Measurements from ENCODE around the gene LRRC14B. TPM values are rescaled to one million over a fixed set of nuclear protein-coding genes. Genes with fewer than 3 reads are reported as not detected.

LRRC14B gene
- total and polyA plus RNA-seq, 2 experiments from 2014 or later = not detected

DNA sequence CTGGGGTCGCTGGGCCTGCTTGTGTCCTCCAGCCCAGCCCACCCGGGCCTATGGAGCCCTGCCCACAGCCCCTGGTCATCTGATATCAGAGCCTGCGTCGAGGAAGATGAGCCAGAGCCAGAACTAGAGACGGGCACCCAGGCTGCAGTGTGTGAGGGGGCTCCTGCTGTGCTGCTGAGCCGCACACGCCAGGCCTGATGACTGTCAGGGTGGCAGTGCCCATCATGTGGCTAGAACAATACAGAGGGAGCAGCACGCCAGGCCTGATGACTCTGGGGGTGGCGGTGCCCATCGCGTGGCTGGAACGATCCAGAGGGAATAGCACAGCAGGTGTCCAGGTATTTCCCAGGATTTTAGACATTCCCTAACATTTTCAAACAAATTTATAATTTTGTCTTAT, 9.2 kb upstream of the LRRC14B start:
- no peak overlapping the region for H3K4me2 ChIP-seq (ENCODE audit: unreplicated experiment)
- H3K27ac ChIP-seq = no peak overlapping the region
- no peak overlapping the region for H2AFZ ChIP-seq
- no peaks in the 10 kb centered on the region for H3K36me3 ChIP-seq (ENCODE audit: low read depth)
- in situ Hi-C loops (cut with MboI) = no loop called here
- TF ChIP-seq EZH2 (IDR thresholded peaks at IDR 0.05; ENCODE audit: insufficient read depth, poor library complexity, severe bottlenecking) (no peak), EZH2phosphoT487 (IDR thresholded peaks at IDR 0.05; ENCODE audit: insufficient read depth, low read depth) (no peak)
- DNase-seq = no peak
- peaks cover 2% of the 10 kb centered on the region; the same call in 1 of the 2 replicates for H3K27me3 ChIP-seq (replicated peaks; ENCODE audit: insufficient read depth)
- H3K9me3 ChIP-seq (ENCODE audit: low read depth) = no peaks in the 10 kb centered on the region
- 83 to 88% methylated on average over 12 of the region's 12 CpGs for WGBS, 2 experiments (ENCODE audit: low coverage in 1 of 2, low lambda C conversion rate in 2 of 2, missing lambda C conversion rate in 2 of 2)
- no peaks in the 10 kb centered on the region for H3K9me2 ChIP-seq (ENCODE audit: insufficient read depth)
- H3K9ac ChIP-seq = no peak overlapping the region
- H3F3A ChIP-seq (ENCODE audit: insufficient read depth) = no peaks in the 10 kb centered on the region
- no peaks in the 10 kb centered on the region for H3K79me2 ChIP-seq (ENCODE audit: insufficient read depth)
- H3K4me3 ChIP-seq = no peak overlapping the region
- H3K4me1 ChIP-seq (ENCODE audit: insufficient read depth) = peaks cover 4% of the 10 kb centered on the region; the same call in 1 of the 2 replicates
- H4K20me1 ChIP-seq (ENCODE audit: insufficient read depth) = no peaks in the 10 kb centered on the region

DNA sequence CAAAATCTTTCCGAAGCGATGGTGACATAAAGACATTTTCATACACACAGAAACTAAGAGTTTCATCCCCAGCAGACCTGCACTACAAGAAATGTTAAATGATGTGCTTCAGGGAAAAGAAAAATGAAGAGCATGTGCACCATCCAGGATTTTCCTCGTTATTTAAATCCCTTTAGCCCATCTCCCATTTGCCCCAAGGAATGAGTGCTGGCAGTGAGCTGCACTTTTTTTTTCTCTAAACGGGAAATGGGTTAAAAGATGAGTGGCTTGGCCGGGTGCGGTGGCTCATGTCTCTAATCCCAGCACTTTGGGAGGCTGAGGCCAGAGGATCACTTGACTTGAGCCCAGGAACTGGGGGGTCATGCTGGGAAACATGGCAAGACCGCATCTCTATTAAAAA, 6.8 kb upstream of the LRRC14B start:
- peaks cover 4% of the 10 kb centered on the region; the same call in 1 of the 2 replicates for H3K4me1 ChIP-seq (ENCODE audit: insufficient read depth)
- no peak overlapping the region for H3K4me3 ChIP-seq
- H3K9me3 ChIP-seq (ENCODE audit: low read depth) = no peaks in the 10 kb centered on the region
- no peaks in the 10 kb centered on the region for H3F3A ChIP-seq (ENCODE audit: insufficient read depth)
- in situ Hi-C loops (cut with MboI) = no loop called here
- no peak overlapping the region for H2AFZ ChIP-seq
- DNase-seq = no peak
- H3K36me3 ChIP-seq (ENCODE audit: low read depth) = no peaks in the 10 kb centered on the region
- no peak overlapping the region for H3K27ac ChIP-seq
- H3K4me2 ChIP-seq (ENCODE audit: unreplicated experiment) = no peak overlapping the region
- H3K9ac ChIP-seq = no peak overlapping the region
- no peaks in the 10 kb centered on the region for H3K27me3 ChIP-seq (replicated peaks; ENCODE audit: insufficient read depth)
- no peaks in the 10 kb centered on the region for H3K79me2 ChIP-seq (ENCODE audit: insufficient read depth)
- no peaks in the 10 kb centered on the region for H3K9me2 ChIP-seq (ENCODE audit: insufficient read depth)
- TF ChIP-seq EZH2 (IDR thresholded peaks at IDR 0.05; ENCODE audit: insufficient read depth, poor library complexity, severe bottlenecking) (no peak), EZH2phosphoT487 (IDR thresholded peaks at IDR 0.05; ENCODE audit: insufficient read depth, low read depth) (no peak)
- 46 to 58% methylated on average over 7 of the region's 7 CpGs for WGBS, 2 experiments (ENCODE audit: low coverage in 1 of 2, low lambda C conversion rate in 2 of 2, missing lambda C conversion rate in 2 of 2)
- no peaks in the 10 kb centered on the region for H4K20me1 ChIP-seq (ENCODE audit: insufficient read depth)

DNA sequence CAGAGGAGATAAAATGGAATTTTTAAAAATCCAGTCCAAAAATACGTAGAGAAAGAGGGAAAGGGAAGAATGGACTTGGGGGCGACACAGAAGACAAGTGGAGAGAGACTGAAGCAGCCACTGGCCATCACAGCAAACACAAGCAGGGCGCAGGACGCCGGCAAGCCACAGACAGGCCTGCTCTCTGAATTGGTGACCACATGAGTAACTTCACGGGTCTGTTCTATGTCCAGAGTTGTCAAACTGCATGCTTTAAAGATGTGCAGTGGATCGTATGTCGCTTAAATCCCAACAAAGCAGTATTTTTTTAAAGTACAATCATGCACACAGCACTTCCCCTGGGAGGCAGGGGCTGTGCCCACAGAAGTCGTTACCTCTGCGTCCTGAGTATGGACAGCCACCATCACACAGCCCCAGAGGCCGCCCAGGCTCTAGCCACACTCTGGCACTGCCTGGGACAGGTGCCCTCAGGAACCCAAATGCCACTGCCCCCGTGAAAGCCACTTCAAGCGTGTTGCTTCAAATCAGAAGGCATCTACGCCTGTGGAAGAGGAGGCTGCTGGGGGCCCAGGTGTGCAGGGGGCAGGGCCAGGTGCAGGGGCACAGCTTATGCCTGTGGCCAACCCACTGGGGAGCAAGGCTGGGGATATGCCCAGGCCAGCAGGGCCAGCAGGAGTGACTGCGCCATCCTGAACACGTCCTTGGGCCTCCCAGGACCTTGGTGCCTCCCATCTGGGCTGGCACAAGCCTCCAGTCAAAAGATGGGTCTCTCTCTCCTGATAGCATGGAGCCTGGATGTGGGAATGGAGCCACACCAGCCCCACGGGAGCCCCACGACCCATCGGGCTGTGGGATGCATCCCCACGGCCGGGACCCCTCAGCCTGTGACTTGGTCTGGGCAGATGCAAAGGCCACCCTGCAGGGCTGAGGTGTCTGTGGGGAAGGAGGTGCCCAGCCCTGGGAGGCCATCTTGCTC, 5.9 kb upstream of the LRRC14B start:
- Histone ChIP-seq H3K4me1 (ENCODE audit: insufficient read depth) (peaks cover 4% of the 10 kb centered on the region; the same call in 1 of the 2 replicates), H3K27ac (no peak overlapping the region), H3K79me2 (ENCODE audit: insufficient read depth) (no peaks in the 10 kb centered on the region), H3K9me2 (ENCODE audit: insufficient read depth) (no peaks in the 10 kb centered on the region), H2AFZ (no peak overlapping the region), H3K4me2 (ENCODE audit: unreplicated experiment) (no peak overlapping the region), H3K9me3 (ENCODE audit: low read depth) (no peaks in the 10 kb centered on the region), H3F3A (ENCODE audit: insufficient read depth) (no peaks in the 10 kb centered on the region), H4K20me1 (ENCODE audit: insufficient read depth) (no peaks in the 10 kb centered on the region), H3K27me3 (replicated peaks; ENCODE audit: insufficient read depth) (no peaks in the 10 kb centered on the region), H3K9ac (no peak overlapping the region), H3K36me3 (ENCODE audit: low read depth) (no peaks in the 10 kb centered on the region), H3K4me3 (no peak overlapping the region)
- in situ Hi-C loops (cut with MboI) = no loop called here
- WGBS, 2 experiments (ENCODE audit: low coverage in 1 of 2, low lambda C conversion rate in 2 of 2, missing lambda C conversion rate in 2 of 2) = 63 to 68% methylated on average over 21 of the region's 21 CpGs
- no peak for DNase-seq
- TF ChIP-seq EZH2 (IDR thresholded peaks at IDR 0.05; ENCODE audit: insufficient read depth, poor library complexity, severe bottlenecking) = no peak
- no peak for TF ChIP-seq EZH2phosphoT487 (IDR thresholded peaks at IDR 0.05; ENCODE audit: insufficient read depth, low read depth)

DNA sequence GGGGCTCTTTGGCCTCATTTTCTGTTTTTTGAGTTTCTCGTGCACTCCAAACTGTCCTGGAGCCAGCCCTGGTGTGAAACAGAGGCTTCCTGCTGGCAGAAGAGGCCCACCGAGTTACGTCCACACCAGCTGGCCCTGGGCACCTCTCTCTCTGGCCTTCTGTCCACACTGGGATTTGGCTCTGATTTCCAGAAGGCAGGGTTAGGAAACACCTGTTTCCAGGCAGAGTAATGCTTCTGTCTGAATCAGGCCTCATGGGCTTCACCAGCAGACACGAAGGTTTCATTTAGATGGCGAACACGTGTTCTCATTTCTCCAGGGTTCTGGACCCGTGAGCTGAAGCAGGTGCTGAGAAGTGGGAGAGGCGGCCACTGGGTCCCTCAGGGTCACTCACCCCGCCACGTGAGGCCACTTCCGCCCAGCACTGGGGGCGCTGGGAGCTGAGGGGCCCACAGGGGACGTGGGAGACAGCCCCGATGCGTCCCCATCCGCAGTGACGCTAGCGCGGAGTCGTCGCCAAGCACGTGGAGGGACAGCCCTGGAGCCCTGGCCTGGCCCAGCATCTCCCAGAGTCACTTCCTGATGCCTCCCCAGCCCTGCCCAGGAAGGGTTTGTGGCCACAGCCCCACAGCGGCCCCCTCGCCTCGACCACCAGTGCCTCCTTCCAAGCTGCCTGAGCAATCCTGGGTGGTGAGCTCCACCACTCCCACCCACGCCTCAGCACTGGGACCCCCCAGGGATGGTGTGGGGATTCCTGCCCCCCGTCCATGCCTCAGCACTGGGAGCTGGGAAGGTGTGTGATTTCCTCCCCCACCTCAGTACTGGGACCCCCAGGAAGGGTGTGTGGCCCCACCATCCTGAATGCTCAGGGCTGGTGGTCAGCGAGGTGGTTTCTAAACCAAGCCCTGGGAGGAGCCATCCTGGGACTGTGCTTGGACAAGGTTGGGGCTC, 4.9 kb upstream of the LRRC14B start:
- Histone ChIP-seq H4K20me1 (ENCODE audit: insufficient read depth) (no peaks in the 10 kb centered on the region), H2AFZ (no peak overlapping the region), H3K4me1 (ENCODE audit: insufficient read depth) (peaks cover 4% of the 10 kb centered on the region; the same call in 1 of the 2 replicates), H3F3A (ENCODE audit: insufficient read depth) (no peaks in the 10 kb centered on the region), H3K27me3 (replicated peaks; ENCODE audit: insufficient read depth) (no peaks in the 10 kb centered on the region; the same call in 1 of the 2 replicates), H3K9me3 (ENCODE audit: low read depth) (no peaks in the 10 kb centered on the region), H3K9me2 (ENCODE audit: insufficient read depth) (no peaks in the 10 kb centered on the region), H3K36me3 (ENCODE audit: low read depth) (no peaks in the 10 kb centered on the region), H3K9ac (no peak overlapping the region), H3K79me2 (ENCODE audit: insufficient read depth) (no peaks in the 10 kb centered on the region), H3K4me2 (ENCODE audit: unreplicated experiment) (no peak overlapping the region), H3K4me3 (no peak overlapping the region), H3K27ac (no peak overlapping the region)
- WGBS, 2 experiments (ENCODE audit: low coverage in 1 of 2, low lambda C conversion rate in 2 of 2, missing lambda C conversion rate in 2 of 2) = 74 to 80% methylated on average over 19 to 28 of the region's 28 CpGs
- TF ChIP-seq EZH2phosphoT487 (IDR thresholded peaks at IDR 0.05; ENCODE audit: insufficient read depth, low read depth) (no peak), EZH2 (IDR thresholded peaks at IDR 0.05; ENCODE audit: insufficient read depth, poor library complexity, severe bottlenecking) (no peak)
- DNase-seq = no peak
- in situ Hi-C loops (cut with MboI) = no loop called here
